Measurements from ENCODE around the gene FTCD.

The FTCD gene

GRCh38 chr21:46093668-46094400 lies 61.5 kb downstream of the FTCD start:
- DNase-seq (ENCODE audit: low spot score), result peak; percentile 30

GRCh38 chr21:46092811-46093667 lies 62.3 kb downstream of the FTCD start:
- peak; percentile 14 for DNase-seq (ENCODE audit: low spot score)

GRCh38 chr21:46092026-46092764 lies 63.2 kb downstream of the FTCD start:
- peak; percentile 12 for DNase-seq (ENCODE audit: low spot score)

GRCh38 chr21:46091631-46092025 lies 63.8 kb downstream of the FTCD start:
- DNase-seq (ENCODE audit: low spot score), result peak; percentile 8

- DNase-seq (ENCODE audit: low spot score), result no peak
Measured at GRCh38 chr21:46091118-46091517, 64.3 kb downstream of the FTCD start.

- DNase-seq (ENCODE audit: low spot score), result no peak
Measured at GRCh38 chr21:46089285-46089684, 66.1 kb downstream of the FTCD start.

GRCh38 chr21:46088189-46088588 lies 67.2 kb downstream of the FTCD start:
- no peak for DNase-seq (ENCODE audit: low spot score)

GRCh38 chr21:46087641-46088040 lies 67.7 kb downstream of the FTCD start:
- no peak for DNase-seq (ENCODE audit: low spot score)

Data from D341Med (cell line).